Activated CD4-positive, alpha-beta T cell treated with anti-CD3 and anti-CD28 coated beads, Interleukin-2, amount 10 ng/mL, durations not matched to agents 24 days and 14 days (primary cell): Measurements from ENCODE around the gene CEP57L1. TPM values are rescaled to one million over a fixed set of nuclear protein-coding genes. Genes with fewer than 3 reads are reported as not detected.
A peak's percentile ranks its signal among the peaks of the same experiment; 100 is the strongest.
"Not testable (repeated sequence)": the region's sequence is repeated elsewhere in the genome, so short reads cannot be mapped to it uniquely, and the experiment has no call there.

Source experiments
- DNase-seq: peaks from one replicate; pipeline ENCODE4 v3.0.0; 2022
- H3K27ac Mint-ChIP-seq: one replicate; pipeline ENCODE4 v1.8.0; 2022; ENCODE audit warnings: mild to moderate bottlenecking, mixed read lengths
- H3K27me3 Mint-ChIP-seq: one replicate; pipeline ENCODE4 v1.8.0; 2022; ENCODE audit warnings: mixed read lengths
- H3K36me3 Mint-ChIP-seq: one replicate; pipeline ENCODE4 v1.8.0; 2022; ENCODE audit warnings: low read depth, mild to moderate bottlenecking, mixed read lengths
- H3K4me1 Mint-ChIP-seq: one replicate; pipeline ENCODE4 v1.8.0; 2021; ENCODE audit warnings: mixed read lengths
- H3K4me3 Mint-ChIP-seq: one replicate; pipeline ENCODE4 v1.8.0; 2022; ENCODE audit warnings: mild to moderate bottlenecking, moderate library complexity, mixed read lengths
- H3K9me3 Mint-ChIP-seq: one replicate; pipeline ENCODE4 v1.8.0; 2021; ENCODE audit warnings: mixed read lengths
- intact Hi-C: fragments of 100-400 bp; cut with micrococcal nuclease; formaldehyde crosslinking; loops from one replicate; pipeline ENCODE4 v1.15.1; 2023
- total RNA-seq: library from RNA; stranded (reverse); gene quantifications from 2 replicates; pipeline ENCODE4 v1.2.3, GENCODE V29; 2022

CEP57L1 gene
- total RNA-seq, 1 donor from 2014 or later = 15.3 TPM

DNA sequence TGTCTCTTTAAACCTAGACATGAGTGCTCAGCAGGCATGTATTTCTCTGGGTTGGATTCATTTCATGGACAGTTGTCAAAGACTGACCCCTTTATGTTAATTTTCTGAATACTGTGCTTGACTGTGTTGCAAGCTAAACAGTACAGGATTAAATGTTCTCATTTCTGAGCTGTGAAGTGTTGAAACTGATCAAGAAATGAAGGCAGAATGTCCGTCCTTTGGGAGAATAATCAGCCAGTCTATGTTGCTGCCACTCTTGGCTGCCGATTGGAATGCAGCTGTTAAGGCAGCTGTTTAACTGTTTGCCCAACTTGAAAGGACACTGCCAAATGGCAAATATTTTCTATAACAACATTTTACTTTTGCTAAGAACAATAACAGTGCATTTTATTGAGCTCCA lies 87.3 kb downstream of the CEP57L1 start:
- H3K27me3 Mint-ChIP-seq = peaks cover 48% of the 10 kb centered on the region
- no peaks in the 10 kb centered on the region for H3K4me1 Mint-ChIP-seq
- no peak overlapping the region for H3K27ac Mint-ChIP-seq
- H3K9me3 Mint-ChIP-seq = no peaks in the 10 kb centered on the region
- no peaks in the 10 kb centered on the region for H3K36me3 Mint-ChIP-seq
- no peak overlapping the region for H3K4me3 Mint-ChIP-seq
- no peak for DNase-seq
- intact Hi-C loops = loop anchor here (10.0 kb wide), 1 partner anchor 512 kb away; the partner anchor contains the start of genes AK9 and FIG4

DNA sequence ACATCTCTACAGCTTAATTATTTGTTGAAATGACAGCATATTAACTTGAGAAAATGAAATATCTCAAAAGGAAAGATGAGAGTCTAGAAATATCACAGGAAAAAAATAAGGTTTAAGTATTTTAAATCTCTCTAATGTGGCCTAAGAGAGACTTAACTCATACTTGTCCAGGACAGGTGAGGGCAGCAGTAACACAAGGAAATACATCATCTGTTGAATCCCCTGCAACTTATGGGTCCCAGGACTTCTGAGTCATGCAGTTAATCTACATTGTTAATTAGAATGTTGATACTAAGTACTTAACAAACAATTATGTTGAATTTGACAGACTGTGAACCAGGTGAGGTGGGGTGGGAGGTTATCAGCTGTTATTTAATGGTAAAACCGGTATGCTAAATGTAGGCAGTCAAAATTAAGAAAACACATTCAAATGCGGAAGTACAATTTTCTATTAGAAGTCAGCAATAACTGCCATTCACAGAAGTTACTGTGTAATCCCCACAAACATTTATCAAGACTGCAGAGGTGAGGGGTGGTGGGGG lies 87.9 kb downstream of the CEP57L1 start:
- Mint-ChIP-seq H3K27ac (no peak overlapping the region), H3K9me3 (no peaks in the 10 kb centered on the region), H3K4me1 (no peaks in the 10 kb centered on the region), H3K4me3 (no peak overlapping the region), H3K36me3 (no peaks in the 10 kb centered on the region), H3K27me3 (peaks cover 47% of the 10 kb centered on the region)
- intact Hi-C loops = loop anchor here (10.0 kb wide), 1 partner anchor 512 kb away; the partner anchor contains the start of genes AK9 and FIG4
- DNase-seq = no peak

DNA sequence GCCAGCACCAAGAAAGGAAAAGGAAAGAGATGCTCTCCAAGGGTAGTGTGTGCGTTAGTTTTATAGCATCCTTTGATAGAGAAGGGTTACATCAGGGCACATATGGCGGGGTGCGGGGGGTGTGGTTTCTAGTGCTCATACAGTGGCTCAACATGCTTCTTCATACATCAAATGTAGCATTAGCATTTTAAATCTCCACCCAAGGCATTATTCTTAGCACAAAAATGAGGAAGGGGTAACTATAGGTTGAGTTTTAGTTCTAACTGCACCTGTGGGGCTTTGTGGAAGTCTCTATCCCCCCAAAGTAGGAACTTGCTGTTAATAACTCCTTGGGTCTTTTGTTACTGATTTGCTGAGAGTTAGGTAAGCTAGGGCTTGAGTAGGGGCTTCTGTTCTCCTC lies 89.3 kb downstream of the CEP57L1 start:
- H3K9me3 Mint-ChIP-seq = no peaks in the 10 kb centered on the region
- no peak overlapping the region for H3K4me3 Mint-ChIP-seq
- no peak for DNase-seq
- H3K27me3 Mint-ChIP-seq = peaks cover 43% of the 10 kb centered on the region
- no peaks in the 10 kb centered on the region for H3K36me3 Mint-ChIP-seq
- intact Hi-C loops = loop anchor here (5.0 to 10.0 kb wide), 2 partner anchors 53 to 510 kb away; partner anchors contain the start of genes AK9 and FIG4
- H3K27ac Mint-ChIP-seq = no peak overlapping the region
- H3K4me1 Mint-ChIP-seq = no peaks in the 10 kb centered on the region

DNA sequence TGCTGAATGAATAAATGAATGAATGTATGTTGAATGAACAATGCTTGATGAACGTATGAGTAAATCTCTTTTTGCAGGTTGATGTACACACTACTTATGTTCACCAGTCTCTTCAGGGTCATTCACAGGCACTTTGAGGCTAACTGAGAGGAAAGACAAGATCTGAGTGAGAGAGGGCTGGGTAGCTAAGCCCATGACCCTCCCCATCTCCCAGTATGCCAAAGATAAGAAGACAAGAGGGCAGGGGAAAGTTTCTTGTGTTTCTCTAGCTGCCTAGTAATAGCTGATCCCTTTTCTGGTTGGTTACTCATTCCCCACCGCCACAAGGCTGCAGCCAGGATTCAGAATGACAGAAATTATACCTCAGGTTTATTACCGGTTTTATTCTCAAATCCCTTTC lies 90.7 kb downstream of the CEP57L1 start:
- peaks cover 1% of the 10 kb centered on the region for H3K36me3 Mint-ChIP-seq

DNA sequence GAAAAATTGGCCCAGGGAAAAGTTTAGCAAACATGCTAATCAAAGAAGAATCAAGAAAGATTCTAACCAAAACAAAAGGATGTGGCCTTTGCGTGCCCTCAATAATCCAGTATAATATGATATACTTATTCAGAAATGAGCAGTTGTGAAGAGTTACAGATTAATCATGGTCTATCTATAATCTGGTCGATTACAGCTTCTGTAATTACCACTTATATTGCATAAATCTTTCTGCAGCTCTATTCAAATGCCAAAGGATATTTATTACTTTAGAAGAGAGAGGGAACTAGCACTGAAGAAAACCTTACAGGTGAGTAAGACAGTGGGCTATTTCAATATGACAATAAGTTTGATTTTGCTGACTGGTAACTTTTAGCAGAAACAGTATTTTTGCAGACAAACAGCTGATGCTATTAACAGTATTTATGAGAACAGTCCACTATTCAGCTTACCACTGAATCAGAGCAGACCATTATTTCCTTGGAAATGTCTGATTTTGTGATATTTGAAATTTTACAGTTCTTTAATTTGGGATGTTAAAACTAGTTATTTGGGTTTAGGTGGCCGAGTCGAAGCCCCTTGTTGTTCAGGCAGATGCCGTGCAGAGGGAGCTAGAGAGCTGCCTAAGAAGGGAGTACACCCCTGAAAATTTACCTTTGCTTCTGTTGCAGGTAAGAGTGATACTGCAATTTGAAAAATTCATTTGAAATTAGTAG lies 92.2 kb downstream of the CEP57L1 start:
- H3K27me3 Mint-ChIP-seq = peaks cover 36% of the 10 kb centered on the region
- DNase-seq = peak; percentile 87
- peaks cover 3% of the 10 kb centered on the region for H3K36me3 Mint-ChIP-seq
- intact Hi-C loops = loop anchor here (1.0 to 10.0 kb wide), 5 partner anchors 50 to 507 kb away; partner anchors contain the start of genes AK9, FIG4, PPIL6 and SMPD2
- no peak overlapping the region for H3K4me3 Mint-ChIP-seq
- no peak overlapping the region for H3K27ac Mint-ChIP-seq
- H3K9me3 Mint-ChIP-seq = peaks cover 7% of the 10 kb centered on the region
- H3K4me1 Mint-ChIP-seq = no peaks in the 10 kb centered on the region

More for the DNA sequence above, 90.7 kb downstream of the CEP57L1 start:
- intact Hi-C loops = loop anchor here (5.0 to 10.0 kb wide), 2 partner anchors 51 to 509 kb away; partner anchors contain the start of genes AK9 and FIG4
- Mint-ChIP-seq H3K27ac (no peak overlapping the region), H3K27me3 (peaks cover 39% of the 10 kb centered on the region), H3K4me1 (no peaks in the 10 kb centered on the region), H3K9me3 (no peaks in the 10 kb centered on the region), H3K4me3 (no peak overlapping the region)
- no peak for DNase-seq

DNA sequence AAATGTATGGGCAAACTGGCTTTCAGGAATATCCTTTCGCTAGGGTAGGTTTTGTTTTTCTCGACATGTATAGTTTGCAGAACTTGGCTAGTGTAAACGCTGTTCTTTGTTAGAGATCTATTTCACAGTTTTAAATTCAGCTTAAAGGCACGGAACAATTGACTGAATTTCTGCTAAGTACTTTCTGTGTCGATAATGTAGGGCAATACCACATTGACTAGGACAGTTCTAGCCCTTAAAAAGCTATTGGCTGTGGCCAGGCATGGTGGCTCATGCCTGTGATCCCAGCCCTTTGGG lies 92.8 kb downstream of the CEP57L1 start:
- intact Hi-C loops = loop anchor here (1.0 to 10.0 kb wide), 5 partner anchors 49 to 507 kb away; partner anchors contain the start of genes AK9, FIG4, PPIL6 and SMPD2
- no peak overlapping the region for H3K4me3 Mint-ChIP-seq
- H3K9me3 Mint-ChIP-seq = peaks cover 9% of the 10 kb centered on the region
- H3K36me3 Mint-ChIP-seq = peaks cover 3% of the 10 kb centered on the region
- H3K27ac Mint-ChIP-seq = no peak overlapping the region
- DNase-seq = no peak
- H3K27me3 Mint-ChIP-seq = peaks cover 35% of the 10 kb centered on the region
- no peaks in the 10 kb centered on the region for H3K4me1 Mint-ChIP-seq

DNA sequence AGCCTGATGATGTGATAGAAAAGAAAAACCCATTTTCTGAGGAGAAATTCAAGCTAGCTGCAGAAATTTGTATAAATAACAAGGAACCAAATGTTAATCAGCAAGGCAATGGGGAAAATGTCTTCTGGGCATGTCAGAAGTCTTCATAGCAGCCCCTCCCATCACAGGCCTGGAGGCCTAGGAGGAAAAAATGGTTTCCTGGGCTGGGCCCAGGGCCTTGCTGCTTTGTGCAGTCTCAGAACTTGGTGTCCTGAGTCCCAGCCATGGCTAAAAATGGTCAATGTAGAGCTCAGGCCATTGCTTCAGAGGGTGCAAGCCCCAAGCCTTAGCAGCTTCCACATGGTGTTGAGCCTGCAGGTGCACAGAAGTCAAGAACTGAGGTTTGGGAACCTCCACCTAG lies 96.1 kb downstream of the CEP57L1 start:
- intact Hi-C loops, DNase-seq: not testable (repeated sequence)
- peaks cover 18% of the 10 kb centered on the region for H3K9me3 Mint-ChIP-seq

DNA sequence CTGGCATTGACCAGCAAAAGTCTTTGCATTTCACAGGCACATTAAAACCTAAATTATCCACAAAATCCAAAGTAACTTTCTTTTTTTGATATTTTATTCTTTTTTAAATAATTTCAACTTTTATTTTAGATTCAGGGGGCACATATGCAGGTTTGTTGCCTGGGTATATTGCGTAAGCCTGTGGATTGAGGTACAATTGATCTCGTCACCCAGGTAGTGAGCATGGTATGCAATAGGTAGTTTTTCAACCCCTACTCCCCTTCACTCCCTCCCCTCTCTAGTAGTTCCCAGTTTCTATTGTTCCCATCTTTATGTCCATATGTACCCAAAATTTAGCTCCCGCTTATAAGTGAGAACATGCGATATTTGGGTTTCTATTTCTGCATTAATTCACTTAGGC lies 97.6 kb downstream of the CEP57L1 start:
- Mint-ChIP-seq H3K27ac (no peak overlapping the region), H3K9me3 (peaks cover 18% of the 10 kb centered on the region), H3K4me3 (no peak overlapping the region), H3K4me1 (peaks cover 2% of the 10 kb centered on the region), H3K36me3 (peaks cover 3% of the 10 kb centered on the region), H3K27me3 (no peaks in the 10 kb centered on the region)
- intact Hi-C loops = no loop called here
- no peak for DNase-seq

More for the DNA sequence above, 96.1 kb downstream of the CEP57L1 start:
- H3K27me3 Mint-ChIP-seq, H3K27ac Mint-ChIP-seq, H3K36me3 Mint-ChIP-seq, H3K4me3 Mint-ChIP-seq, H3K4me1 Mint-ChIP-seq: not testable (repeated sequence)

DNA sequence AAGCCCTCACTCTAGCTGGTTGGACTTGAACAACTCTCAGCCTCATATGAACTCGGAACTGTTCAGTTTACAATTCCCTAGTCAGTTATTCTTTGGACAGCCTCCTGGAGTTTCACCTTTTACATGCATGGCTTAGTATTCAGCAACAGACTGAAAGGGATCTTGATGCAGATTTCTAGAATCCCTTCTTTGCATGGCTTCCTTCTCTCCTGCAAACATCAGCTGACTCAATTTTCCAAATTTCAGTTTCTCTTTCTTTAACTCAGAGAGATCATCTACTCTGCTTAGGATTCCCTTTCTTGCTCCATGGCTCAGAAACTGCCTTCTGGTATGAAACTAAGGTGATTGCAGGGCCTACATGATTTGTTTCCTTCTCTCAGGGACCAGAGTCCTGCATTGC lies 99.6 kb downstream of the CEP57L1 start:
- Mint-ChIP-seq H3K27ac (no peak overlapping the region), H3K9me3 (peaks cover 18% of the 10 kb centered on the region), H3K4me3 (no peak overlapping the region), H3K4me1 (peaks cover 2% of the 10 kb centered on the region), H3K27me3 (no peaks in the 10 kb centered on the region), H3K36me3 (peaks cover 3% of the 10 kb centered on the region)
- DNase-seq = no peak
- intact Hi-C loops = no loop called here

DNA sequence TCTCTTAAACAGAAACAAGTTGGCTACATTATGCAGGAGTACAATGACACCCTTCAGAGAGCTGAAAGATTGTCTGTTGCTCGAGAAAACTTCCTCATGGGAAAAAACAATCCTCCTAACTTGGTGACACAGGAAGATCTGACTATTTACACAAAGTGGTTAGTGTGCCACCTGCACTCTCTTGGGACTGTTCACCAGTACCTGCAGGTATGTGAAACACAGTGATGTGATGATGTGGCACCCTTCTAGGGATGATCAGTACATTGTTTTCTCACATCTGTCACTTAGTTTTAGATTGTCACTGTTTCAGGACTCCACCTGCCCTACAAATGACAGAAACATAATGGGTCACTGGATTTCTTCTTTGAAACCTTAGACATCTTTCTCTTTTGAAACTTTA lies 101.8 kb downstream of the CEP57L1 start:
- no peak overlapping the region for H3K4me3 Mint-ChIP-seq
- H3K27ac Mint-ChIP-seq = no peak overlapping the region
- H3K27me3 Mint-ChIP-seq = no peaks in the 10 kb centered on the region
- peaks cover 2% of the 10 kb centered on the region for H3K4me1 Mint-ChIP-seq
- intact Hi-C loops = no loop called here
- H3K9me3 Mint-ChIP-seq = peaks cover 14% of the 10 kb centered on the region
- DNase-seq = no peak
- H3K36me3 Mint-ChIP-seq = no peaks in the 10 kb centered on the region

DNA sequence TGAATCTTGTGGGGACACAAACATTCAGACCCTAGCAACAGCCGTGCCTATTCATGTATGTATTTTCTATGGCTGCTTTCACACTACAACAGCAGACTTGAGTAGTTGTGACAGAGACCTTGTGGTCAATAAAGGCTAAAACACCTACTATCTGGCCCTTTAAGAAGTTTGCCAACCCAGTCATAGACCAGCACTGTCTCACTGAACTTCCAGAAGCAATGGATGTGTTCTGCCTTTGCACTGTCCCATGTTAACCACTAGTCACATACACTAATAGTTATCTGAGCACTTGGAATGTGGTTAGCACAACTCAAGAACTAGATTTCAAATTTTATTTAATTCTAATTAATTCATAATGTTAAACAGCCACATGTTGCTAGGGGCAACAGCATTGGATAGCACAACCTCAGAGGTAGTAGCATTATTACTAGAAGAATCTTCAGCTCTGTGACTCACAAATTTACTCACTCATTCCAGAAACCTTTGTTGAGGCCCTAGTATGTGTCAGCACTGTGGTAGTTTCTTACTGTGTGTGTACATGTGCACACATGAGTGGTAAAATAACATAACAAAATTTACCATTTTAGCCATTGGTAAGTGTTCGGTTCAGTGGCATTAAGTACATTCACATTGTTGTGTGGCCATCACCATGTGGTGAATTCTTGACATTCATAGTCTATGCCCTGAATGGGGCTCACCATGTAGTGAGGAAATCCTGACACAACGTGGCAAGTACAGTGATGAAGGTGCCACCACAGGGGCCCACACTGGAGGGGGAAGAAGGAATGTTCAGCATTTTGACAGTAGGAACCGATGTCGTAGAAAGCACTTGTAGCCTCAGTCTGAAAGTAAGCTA lies 107.3 kb downstream of the CEP57L1 start:
- Mint-ChIP-seq H3K36me3 (no peaks in the 10 kb centered on the region), H3K9me3 (no peaks in the 10 kb centered on the region), H3K27me3 (peaks cover 1% of the 10 kb centered on the region), H3K27ac (peak overlapping the region; percentile 78), H3K4me3 (no peak overlapping the region), H3K4me1 (peaks cover 3% of the 10 kb centered on the region)
- intact Hi-C loops = loop anchor here (1.0 kb wide), 1 partner anchor 171 kb away; no protein-coding TSS in a partner anchor
- DNase-seq = no peak

DNA sequence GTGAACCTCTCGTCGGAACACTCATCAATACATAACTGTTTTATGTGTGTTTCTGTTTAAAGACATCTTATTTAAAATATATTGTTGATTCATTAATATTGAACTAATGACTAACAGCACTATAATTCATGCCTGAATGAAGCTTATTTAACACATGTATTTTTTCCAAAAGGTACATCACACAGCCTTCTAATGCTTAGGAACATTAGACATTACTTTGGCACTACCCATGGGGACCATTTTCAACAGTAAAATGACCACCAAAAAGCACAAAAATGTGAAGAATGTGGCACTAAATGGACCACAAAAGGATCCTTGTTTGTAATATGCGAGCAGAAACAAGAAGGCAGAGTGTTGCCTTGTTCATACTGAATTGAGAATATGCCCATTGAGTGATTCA lies 109.2 kb downstream of the CEP57L1 start:
- intact Hi-C loops = no loop called here
- Mint-ChIP-seq H3K9me3 (no peaks in the 10 kb centered on the region), H3K36me3 (no peaks in the 10 kb centered on the region), H3K4me3 (no peak overlapping the region), H3K4me1 (peaks cover 3% of the 10 kb centered on the region), H3K27me3 (peaks cover 11% of the 10 kb centered on the region), H3K27ac (no peak overlapping the region)
- no peak for DNase-seq

DNA sequence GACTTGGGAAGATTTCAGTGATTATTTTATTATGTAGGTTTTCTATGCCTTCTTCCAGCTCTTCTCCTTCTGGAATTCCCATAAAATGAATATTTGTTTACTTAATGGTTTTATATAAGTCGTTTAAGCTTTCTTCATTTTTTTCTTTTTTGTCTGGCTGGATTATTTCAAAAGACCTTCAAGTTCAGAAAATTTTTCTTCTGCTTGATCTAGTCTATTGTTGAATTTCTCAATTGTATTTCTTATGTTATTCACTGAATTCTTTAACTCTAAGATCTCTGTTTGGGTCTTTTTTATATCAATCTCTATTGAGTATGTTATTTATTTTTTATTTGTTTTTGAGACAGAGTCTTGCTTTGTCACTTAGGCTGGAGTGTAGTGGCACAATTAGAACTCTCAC lies 117.4 kb downstream of the CEP57L1 start:
- Mint-ChIP-seq H3K27me3 (peaks cover 37% of the 10 kb centered on the region), H3K4me1 (no peaks in the 10 kb centered on the region), H3K4me3 (no peak overlapping the region), H3K9me3 (peaks cover 14% of the 10 kb centered on the region), H3K27ac (no peak overlapping the region), H3K36me3 (no peaks in the 10 kb centered on the region)
- DNase-seq = no peak
- intact Hi-C loops = no loop called here
